Spleen (tissue), 11 donors: Measurements from ENCODE around the gene VAMP3. TPM values are rescaled to one million over a fixed set of nuclear protein-coding genes. Genes with fewer than 3 reads are reported as not detected.
"Not testable (repeated sequence)": the region's sequence is repeated elsewhere in the genome, so short reads cannot be mapped to it uniquely, and the experiment has no call there.

Source experiments
- DNase-seq: peaks from one replicate; pipeline ENCODE4 v3.0.0-alpha.2; 2020
- H3K27ac ChIP-seq, 8 donors: fragments of 200-600 bp; sonication (generic) in 7 of 8; 1 replicate in 4 of 8; 2 replicates in 4 of 8; pipeline versions ENCODE4 v1.5.0 to v1.8.0; 2016 to 2021; ENCODE audit warnings: inconsistent platforms in 4 of 8, mild to moderate bottlenecking in 4 of 8, moderate library complexity in 1 of 8
- H3K27me3 ChIP-seq, 7 donors: fragments of 200-600 bp; sonication (generic) in 6 of 7; replicated peaks in 1 of 7; 1 replicate in 4 of 7; 2 replicates in 3 of 7; pipeline versions ENCODE4 v1.5.0 to v1.8.0; 2016 to 2021; ENCODE audit warnings: inconsistent platforms in 3 of 7, mild to moderate bottlenecking in 1 of 7
- H3K36me3 ChIP-seq, 6 donors: fragments of 200-600 bp; sonication (generic) in 5 of 6; 1 replicate in 4 of 6; 2 replicates in 2 of 6; pipeline versions ENCODE4 v1.5.0 to v1.8.0; 2016 to 2021; ENCODE audit warnings: inconsistent platforms in 2 of 6
- H3K4me1 ChIP-seq, 6 donors: fragments of 200-600 bp; sonication (generic) in 5 of 6; 1 replicate in 3 of 6; 2 replicates in 3 of 6; pipeline versions ENCODE4 v1.5.0 to v1.8.0; 2016 to 2021; ENCODE audit warnings: inconsistent platforms in 3 of 6
- H3K4me3 ChIP-seq, 8 donors: fragments of 200-600 bp; sonication (generic) in 7 of 8; 1 replicate in 4 of 8; 2 replicates in 4 of 8; pipeline versions ENCODE4 v1.5.0 to v1.8.0; 2016 to 2021; ENCODE audit warnings: inconsistent platforms in 4 of 8, mild to moderate bottlenecking in 4 of 8, moderate library complexity in 2 of 8
- H3K9me3 ChIP-seq, 8 donors: fragments of 200-600 bp; sonication (generic) in 7 of 8; 1 replicate in 4 of 8; 2 replicates in 4 of 8; pipeline versions ENCODE4 v1.5.0 to v1.8.0; 2016 to 2021; ENCODE audit warnings: inconsistent platforms in 4 of 8
- CTCF ChIP-seq, 11 experiments: fragments of 200-600 bp in 7 of 11; fragments of 450-650 bp in 4 of 11; sonication (generic) in 4 of 11; IDR thresholded peaks in 8 of 11; conservative IDR thresholded peaks in 3 of 11; 1 replicate in 7 of 11; 2 replicates in 4 of 11; pipeline versions ENCODE4 v1.4.0 to v1.8.0; 2016 to 2021; ENCODE audit warnings: antibody characterized with exemption in 11 of 11, inconsistent platforms in 4 of 11, mild to moderate bottlenecking in 1 of 11
- POLR2A ChIP-seq, 3 donors: fragments of 450-650 bp; IDR thresholded peaks; one replicate each; pipeline ENCODE4 v1.5.1; 2017; ENCODE audit warnings: antibody characterized with exemption in 3 of 3, mild to moderate bottlenecking in 1 of 3
- POLR2AphosphoS5 ChIP-seq, 3 donors: sonication (generic); formaldehyde crosslinking; IDR thresholded peaks; one replicate each; pipeline ENCODE4 v1.5.1; 2017; ENCODE audit warnings: antibody characterized with exemption in 3 of 3
- WGBS, 5 donors: extraction: QIAGEN DNeasy Blood & Tissue Kit in 3 of 5; methylation state at CpG; one replicate each; pipeline versions ENCODE4 v1.1.5 to v1.1.7; 2013 to 2018; 5-methylcytosine and 5-hydroxymethylcytosine counted together
- intact Hi-C: fragments of 100-400 bp; cut with DNase I; formaldehyde crosslinking; loops from one replicate; pipeline ENCODE4 v1.15.0; 2023; ENCODE audit warnings: low total_unique reads
- polyA plus RNA-seq, 3 donors: library from polyadenylated mRNA; stranded (reverse); fragments of 200-250 nt; gene quantifications; one replicate each; pipeline ENCODE4 v1.2.1, GENCODE V29; 2013
- total RNA-seq, 7 donors: library from RNA; depleted of rRNA in 3 of 7; stranded (reverse); fragments of >200 nt in 3 of 7; fragmentation: NEBNext Ultra II Directional in 4 of 7; extraction: Animal tissue kit (Norgen Biotek cat#: 25700) in 4 of 7; gene quantifications; one replicate each; pipeline versions ENCODE4 v1.1.0 to v1.2.1, GENCODE V29; 2016 to 2021
- donor health status: healthy with polysubstance abuse.
- donor health status: DM: no; HTN: no; CAD: no; lungs with moderate emphysema.
- donor health status: DM: no; HTN: no; CAD: no.
- donor health status: Bipolar disorder and iron deficiency.
- donor health status: healthy.
- donor health status: DM: no; HTN: no; CAD: no.
- donor health status: DM: yes; HTN: yes; CAD: no.

VAMP3 gene
- total and polyA plus RNA-seq, 10 donors: 29.9 to 181 (median 81.6) TPM

GRCh38 chr1:7789828-7790227 lies 18.7 kb downstream of the VAMP3 start:
- H3K27ac ChIP-seq: no peak overlapping the region
- no peaks in the 10 kb centered on the region for H3K27me3 ChIP-seq
- 56 to 88% (median 76%) methylated on average over 5 of the region's 5 CpGs for WGBS, 5 donors
- peaks cover 5 to 26% (median 13%) of the 10 kb centered on the region in 6 donors for H3K4me1 ChIP-seq
- peaks cover 0 to 50% (median 18%) of the 10 kb centered on the region in 6 donors for H3K36me3 ChIP-seq
- peaks cover 0 to 31% (median 27%) of the 10 kb centered on the region in 8 donors for H3K9me3 ChIP-seq
- intact Hi-C loops: no loop called here
- TF ChIP-seq CTCF (IDR thresholded peaks at IDR 0.05 in 8 of 11, conservative IDR thresholded peaks at IDR 0.05 in 3 of 11): no peak
- no peak for TF ChIP-seq POLR2A (IDR thresholded peaks at IDR 0.05)
- no peak for TF ChIP-seq POLR2AphosphoS5 (IDR thresholded peaks at IDR 0.05)
- DNase-seq: no peak
- H3K4me3 ChIP-seq: no peak overlapping the region

- intact Hi-C loops, H3K27me3 ChIP-seq, H3K27ac ChIP-seq, DNase-seq, H3K4me3 ChIP-seq: not testable (repeated sequence)
- WGBS, 5 donors: 93 to 97% (median 96%) methylated on average over 3 of the region's 3 CpGs
- Histone ChIP-seq H3K9me3 (peaks cover 0 to 31% (median 27%) of the 10 kb centered on the region in 8 donors), H3K4me1 (peaks cover 0 to 16% (median 7%) of the 10 kb centered on the region in 6 donors), H3K36me3 (peaks cover 0 to 50% (median 18%) of the 10 kb centered on the region in 6 donors)
Measured at GRCh38 chr1:7791027-7791426, 19.9 kb downstream of the VAMP3 start.

- Histone ChIP-seq H3K4me1 (no peaks in the 10 kb centered on the region), H3K36me3 (peaks cover 0 to 51% (median 21%) of the 10 kb centered on the region in 6 donors), H3K9me3 (peaks cover 0 to 22% (median 18%) of the 10 kb centered on the region in 8 donors), H3K27ac (no peak overlapping the region), H3K4me3 (no peak overlapping the region), H3K27me3 (no peaks in the 10 kb centered on the region)
- intact Hi-C loops: no loop called here
- no peak for DNase-seq
- TF ChIP-seq CTCF (IDR thresholded peaks at IDR 0.05 in 8 of 11, conservative IDR thresholded peaks at IDR 0.05 in 3 of 11): no peak
- TF ChIP-seq POLR2A (IDR thresholded peaks at IDR 0.05): no peak
- TF ChIP-seq POLR2AphosphoS5 (IDR thresholded peaks at IDR 0.05): no peak
- 86 to 94% (median 91%) methylated on average over 12 of the region's 12 CpGs for WGBS, 5 donors
Measured at GRCh38 chr1:7795406-7795805, 24.3 kb downstream of the VAMP3 start.

- H3K36me3 ChIP-seq: peaks cover 0 to 71% (median 49%) of the 10 kb centered on the region in 6 donors
- WGBS, 5 donors: 84 to 97% (median 90%) methylated on average over 9 of the region's 9 CpGs
- intact Hi-C loops: no loop called here
Measured at GRCh38 chr1:7805460-7805859, 34.4 kb downstream of the VAMP3 start.

More at GRCh38 chr1:7805460-7805859, 34.4 kb downstream of the VAMP3 start:
- no peak for DNase-seq
- Histone ChIP-seq H3K9me3 (no peaks in the 10 kb centered on the region), H3K4me1 (no peaks in the 10 kb centered on the region), H3K4me3 (no peak overlapping the region), H3K27ac (no peak overlapping the region), H3K27me3 (no peaks in the 10 kb centered on the region)
- no peak for TF ChIP-seq CTCF (IDR thresholded peaks at IDR 0.05 in 8 of 11, conservative IDR thresholded peaks at IDR 0.05 in 3 of 11)
- TF ChIP-seq POLR2A (IDR thresholded peaks at IDR 0.05): no peak
- no peak for TF ChIP-seq POLR2AphosphoS5 (IDR thresholded peaks at IDR 0.05)
